G401 (cell line): ENCODE data around the gene NSDHL. TPM values are rescaled to one million over a fixed set of nuclear protein-coding genes. Genes with fewer than 3 reads are reported as not detected.
"Not testable (repeated sequence)": the region's sequence is repeated elsewhere in the genome, so short reads cannot be mapped to it uniquely, and the experiment has no call there.

Experiments used
- DNase-seq: peaks from one replicate; pipeline ENCODE4 v3.0.0-alpha.2; 2015; ENCODE audit warnings: low spot score
- in situ Hi-C: cut with HindIII; loops from 2 replicates; pipeline ENCODE4 v1.10.0; 2016; ENCODE audit warnings: low sequenced_read_pairs, mixed read lengths
- total RNA-seq: library from RNA; depleted of rRNA; stranded (reverse); fragments of >200 nt; shearing (Covaris generic); gene quantifications from 2 replicates; pipeline ENCODE4 v1.2.3, GENCODE V29; 2014

The NSDHL gene
- total RNA-seq, 1 experiment from 2014 or later = 30.1 TPM

GRCh38 chrX:152835470-152835869, 4.6 kb downstream of the NSDHL start:
- in situ Hi-C loops, DNase-seq: not testable (repeated sequence)

GRCh38 chrX:152842772-152843338, 12.0 kb downstream of the NSDHL start:
- no peak for DNase-seq
- in situ Hi-C loops = no loop called here

DNA sequence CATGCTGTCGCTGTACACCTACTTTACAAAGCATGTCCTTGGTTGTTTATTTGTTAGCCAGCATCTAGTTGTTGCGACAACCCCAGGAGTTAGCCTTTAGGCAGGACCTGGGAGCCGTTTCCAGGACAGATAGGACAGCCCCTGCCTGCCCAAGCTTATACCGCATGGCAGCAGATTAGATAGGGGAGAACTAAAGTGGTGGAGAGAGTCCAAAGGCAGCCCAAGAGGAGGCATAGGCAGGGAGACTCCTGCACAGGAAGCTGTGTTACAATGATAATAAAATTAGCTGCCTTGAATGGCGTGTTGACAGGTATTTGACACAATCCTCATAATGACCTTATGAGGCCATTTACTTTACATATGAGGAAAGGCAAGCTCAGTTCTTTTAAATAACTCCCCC, 13.0 kb downstream of the NSDHL start:
- no peak for DNase-seq
- in situ Hi-C loops = no loop called here

DNA sequence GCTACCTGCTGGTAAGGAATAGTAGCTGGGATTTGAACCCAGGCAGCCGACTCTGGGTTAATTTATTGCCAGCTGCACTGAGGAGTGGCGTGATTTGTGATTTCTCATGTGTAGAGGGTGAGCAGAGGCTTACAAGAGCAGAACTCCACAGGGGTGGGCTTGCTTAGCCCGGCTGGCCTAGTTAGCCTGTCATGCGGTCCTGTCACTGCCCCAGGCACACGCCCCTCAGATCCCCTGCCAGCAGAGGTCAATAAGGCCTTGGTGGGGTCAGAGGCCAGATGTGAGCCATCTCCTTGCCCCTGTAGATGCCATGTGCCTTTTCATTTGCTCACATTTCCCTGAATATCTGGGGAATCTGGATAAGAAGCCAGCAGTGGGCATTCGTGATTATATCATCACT, 13.4 kb downstream of the NSDHL start:
- in situ Hi-C loops = no loop called here
- no peak for DNase-seq

DNA sequence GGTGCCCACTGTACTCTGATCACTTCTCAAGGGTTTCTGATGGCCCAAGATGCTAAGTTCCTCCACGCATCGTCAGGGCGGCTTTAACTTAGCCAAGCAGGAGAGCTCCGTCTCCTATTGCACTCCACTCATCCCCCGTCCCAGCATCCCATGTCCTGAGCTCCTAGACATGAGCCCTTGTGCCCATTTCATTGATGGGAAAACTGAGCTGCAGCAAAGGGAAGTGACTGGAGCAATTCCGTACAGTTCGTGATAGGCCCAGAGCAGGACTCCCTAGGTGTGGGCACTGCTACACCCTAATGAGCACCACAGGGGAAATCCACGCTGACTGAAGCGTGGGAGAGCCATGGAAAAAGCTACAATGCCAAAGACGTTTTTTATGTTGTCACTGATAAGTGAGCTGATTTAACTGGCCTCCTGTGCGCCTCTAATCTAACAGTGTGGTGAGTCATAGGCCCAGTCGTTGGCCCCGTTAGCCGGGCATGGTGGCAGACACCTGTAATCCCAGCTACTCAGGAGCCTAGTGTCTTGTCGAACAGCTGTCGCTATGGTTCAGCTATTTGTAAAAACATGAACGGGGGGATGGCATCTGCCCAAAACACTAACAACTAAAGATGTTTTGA, 14.9 kb downstream of the NSDHL start:
- no peak for DNase-seq
- in situ Hi-C loops = no loop called here

DNA sequence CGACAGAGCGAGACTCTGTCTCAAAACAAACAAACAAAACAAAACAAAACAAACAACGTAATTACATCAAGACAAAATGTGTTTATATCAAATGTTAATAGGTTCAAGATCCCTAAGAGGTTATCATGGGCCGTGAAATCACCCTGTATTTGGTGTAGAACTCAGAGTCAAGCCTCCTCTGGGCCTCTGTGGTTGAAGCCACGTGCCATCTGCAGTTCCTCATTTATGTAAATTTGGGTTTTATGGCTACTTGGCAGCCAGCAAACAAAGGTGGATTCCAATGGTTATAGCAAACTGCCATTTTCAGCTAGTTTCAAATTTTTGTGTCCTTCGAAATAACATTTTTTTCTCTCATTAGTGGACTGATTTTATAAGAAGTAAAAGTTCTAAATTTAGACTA, 16.4 kb downstream of the NSDHL start:
- in situ Hi-C loops = no loop called here
- no peak for DNase-seq

- in situ Hi-C loops = no loop called here
- DNase-seq = no peak
These were observed 19.6 kb downstream of the NSDHL start for GRCh38 chrX:152850465-152850864.

- no peak for DNase-seq
- in situ Hi-C loops = no loop called here
These were observed 23.1 kb downstream of the NSDHL start for GRCh38 chrX:152853986-152854385.

- in situ Hi-C loops = no loop called here
- DNase-seq = no peak
These were observed 30.3 kb downstream of the NSDHL start for GRCh38 chrX:152861116-152861515.

DNA sequence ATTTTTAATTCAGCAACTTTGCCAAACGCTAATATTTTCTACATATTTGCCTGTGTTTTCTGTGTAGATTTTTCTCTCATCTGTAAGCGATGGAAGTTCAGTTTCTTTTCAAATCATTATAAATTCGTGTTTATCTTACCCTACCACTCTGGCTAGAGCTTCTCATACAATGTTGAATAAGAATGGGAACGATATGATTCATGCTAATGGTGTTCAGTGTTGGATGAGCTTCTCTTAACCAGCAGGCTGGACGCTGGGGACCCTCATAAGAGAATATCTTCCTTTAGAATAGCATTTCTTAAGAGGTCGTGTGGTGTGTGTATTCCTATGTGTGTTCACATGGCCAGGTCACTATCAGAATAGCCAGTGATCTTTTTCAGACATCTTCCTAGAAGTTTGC, 31.0 kb downstream of the NSDHL start:
- no peak for DNase-seq
- in situ Hi-C loops = no loop called here

DNA sequence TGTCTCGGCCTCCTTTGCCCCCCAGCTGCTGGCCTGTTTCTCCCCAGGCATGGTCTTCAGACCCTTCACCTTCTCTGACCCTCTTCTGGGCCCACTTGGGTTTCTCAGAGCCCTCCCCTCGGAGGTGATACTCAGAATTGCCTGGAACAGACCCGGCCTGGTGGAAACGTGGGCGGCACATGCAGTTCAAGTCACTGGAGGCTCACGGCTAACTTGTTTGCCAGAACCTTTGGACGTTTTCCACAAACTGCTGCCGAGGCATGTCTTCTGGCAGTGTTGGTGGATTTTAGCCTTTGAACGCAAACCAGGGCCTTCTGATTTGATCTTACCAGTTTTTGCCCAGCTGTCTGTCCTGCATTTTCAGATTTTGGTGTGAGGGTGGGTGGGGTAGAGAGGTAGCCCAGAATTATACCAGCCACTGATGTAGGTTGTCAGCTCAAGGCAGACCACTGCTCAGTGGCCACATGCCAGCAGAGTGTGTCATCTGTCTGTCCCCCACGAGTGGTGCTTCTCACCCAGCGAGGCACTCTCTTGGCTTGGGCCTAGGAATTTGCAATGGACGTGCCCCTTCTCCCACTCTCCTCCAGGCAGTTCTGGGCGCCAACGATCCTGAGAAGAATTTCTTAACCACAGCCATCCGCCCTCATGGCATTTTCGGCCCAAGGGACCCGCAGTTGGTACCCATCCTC, 34.5 kb downstream of the NSDHL start:
- DNase-seq = peak; percentile 3
- in situ Hi-C loops = no loop called here

- peak; percentile 60 for DNase-seq
- in situ Hi-C loops = no loop called here
These were observed 35.5 kb downstream of the NSDHL start for GRCh38 chrX:152866386-152866785.

DNA sequence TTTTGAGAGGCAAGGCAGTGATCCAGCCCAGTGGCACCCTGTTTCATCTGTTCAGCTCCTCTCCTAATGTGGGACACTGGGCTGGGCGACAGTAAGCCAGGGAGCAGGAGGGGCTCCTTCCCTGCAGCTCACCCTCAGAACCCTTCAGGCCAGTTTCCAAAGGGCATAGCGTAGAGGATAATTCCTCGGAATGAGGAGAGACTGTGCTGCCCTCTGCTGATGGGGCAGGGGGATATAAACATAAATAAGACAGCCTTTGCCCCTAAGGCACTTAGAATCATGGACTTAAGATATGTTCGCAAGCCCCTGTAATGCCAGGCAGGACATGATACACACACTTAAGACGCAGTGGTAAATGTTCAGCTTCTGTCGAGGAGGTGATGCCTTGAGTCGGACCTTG, 39.1 kb downstream of the NSDHL start:
- in situ Hi-C loops = no loop called here
- DNase-seq = no peak

DNA sequence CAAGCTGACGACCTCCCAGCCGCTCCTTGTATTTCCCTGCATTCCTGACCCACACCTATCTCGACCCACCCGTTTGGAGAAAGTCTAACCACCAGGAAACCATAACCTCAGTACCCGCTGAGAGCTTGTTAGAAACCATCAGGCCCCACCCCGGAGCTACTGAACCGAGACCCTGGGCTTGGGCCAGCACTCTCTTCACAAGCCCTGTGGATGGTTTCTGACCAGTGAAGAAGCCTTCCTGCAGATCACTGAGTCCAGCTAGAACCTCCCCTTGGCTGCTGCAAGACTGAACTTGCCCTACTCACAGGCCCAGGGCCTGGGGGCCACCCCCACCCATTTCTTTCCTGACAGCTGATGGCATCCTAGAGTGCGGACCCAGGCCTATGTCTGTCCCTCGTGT, 40.4 kb downstream of the NSDHL start:
- in situ Hi-C loops = no loop called here
- no peak for DNase-seq

- no peak for DNase-seq
- in situ Hi-C loops = no loop called here
These were observed 41.7 kb downstream of the NSDHL start for GRCh38 chrX:152872522-152872921.

DNA sequence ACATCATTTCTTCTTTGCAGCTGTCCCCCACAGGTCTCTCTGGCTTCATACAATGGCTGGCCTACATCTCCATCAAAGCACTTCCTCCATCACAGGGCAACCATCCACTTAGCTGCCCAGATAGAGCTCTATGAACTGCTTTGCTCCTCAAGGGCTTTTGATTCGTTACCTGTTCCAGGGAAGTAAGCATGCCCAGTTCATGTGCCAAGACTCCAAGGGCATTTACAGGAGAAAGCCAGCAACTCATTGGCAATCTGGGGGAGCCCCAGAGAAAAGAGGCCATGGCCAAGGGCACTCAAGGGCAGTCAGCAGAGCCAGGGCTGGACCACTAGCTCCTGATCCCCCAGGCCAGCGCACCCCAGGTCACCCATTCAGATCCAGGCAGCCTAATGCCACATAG, 42.5 kb downstream of the NSDHL start:
- no peak for DNase-seq
- in situ Hi-C loops = no loop called here

DNA sequence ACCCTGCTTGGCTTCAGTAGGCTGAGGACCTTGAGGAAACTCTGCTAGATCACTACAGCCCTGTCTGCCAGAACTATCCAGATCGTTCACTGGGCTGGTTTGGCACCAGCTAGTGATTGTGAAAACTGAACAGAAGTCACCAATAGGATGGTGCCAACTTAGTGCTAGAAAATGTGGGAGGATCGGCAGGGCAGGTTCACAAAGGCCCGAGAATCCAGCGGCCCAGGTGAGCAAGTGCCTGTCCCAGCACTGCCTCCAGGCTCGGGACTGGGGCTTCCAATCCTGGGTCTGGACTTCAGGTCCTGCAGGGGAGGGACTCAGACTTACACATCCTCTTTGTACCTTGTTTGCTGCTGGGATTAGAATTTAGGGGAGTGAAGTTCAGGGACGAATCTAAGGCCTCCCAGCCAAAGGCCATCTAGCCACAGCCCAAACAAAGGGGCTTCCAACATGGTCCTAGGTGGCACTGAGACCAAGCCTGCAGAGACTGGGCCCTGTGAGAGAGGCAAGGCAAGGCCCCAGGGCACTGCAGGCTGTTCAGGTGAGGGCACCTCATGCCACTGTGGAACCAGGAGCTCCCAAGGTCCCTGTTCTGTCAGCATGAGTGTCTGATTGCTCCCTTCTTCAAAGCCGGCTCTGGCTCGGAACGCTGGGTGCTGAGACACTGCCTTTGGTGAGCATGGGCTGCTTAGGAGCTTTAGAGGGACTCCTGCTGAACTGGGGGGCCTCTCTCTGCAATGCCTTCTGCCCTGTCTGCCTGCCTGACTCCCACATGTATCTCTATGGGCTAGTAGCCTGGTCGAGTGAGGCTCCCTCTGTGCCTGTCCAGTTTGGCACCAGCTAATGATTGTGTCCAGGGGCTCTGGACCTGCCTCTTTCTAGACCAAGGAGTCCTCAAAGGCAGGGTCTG, 46.3 kb downstream of the NSDHL start:
- no peak for DNase-seq
- in situ Hi-C loops = no loop called here

GRCh38 chrX:152878976-152879755, 48.3 kb downstream of the NSDHL start:
- in situ Hi-C loops = no loop called here
- DNase-seq = no peak

DNA sequence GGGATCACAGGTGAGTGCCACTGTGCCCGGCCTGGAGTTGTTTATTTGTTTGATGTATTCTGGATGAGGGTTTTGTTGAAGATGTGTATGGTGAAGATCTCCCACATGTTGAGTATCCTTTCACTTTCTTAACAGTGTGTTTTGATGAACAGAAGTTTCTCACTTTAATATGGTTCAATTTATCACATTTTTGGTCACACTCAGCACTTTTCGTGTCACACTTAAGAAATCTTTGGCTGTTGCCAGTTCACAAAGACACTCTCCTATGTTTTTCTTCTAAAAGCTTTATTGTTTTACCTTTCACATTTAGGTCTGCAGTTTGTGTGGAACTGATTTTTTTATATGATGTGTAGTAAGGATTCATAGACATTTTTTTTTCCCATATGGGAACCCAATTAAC, 50.4 kb downstream of the NSDHL start:
- in situ Hi-C loops = no loop called here

More for the DNA sequence above, 50.4 kb downstream of the NSDHL start:
- DNase-seq = no peak
